Measurements from ENCODE around the gene ARHGAP28.

Gene ARHGAP28, protein sequence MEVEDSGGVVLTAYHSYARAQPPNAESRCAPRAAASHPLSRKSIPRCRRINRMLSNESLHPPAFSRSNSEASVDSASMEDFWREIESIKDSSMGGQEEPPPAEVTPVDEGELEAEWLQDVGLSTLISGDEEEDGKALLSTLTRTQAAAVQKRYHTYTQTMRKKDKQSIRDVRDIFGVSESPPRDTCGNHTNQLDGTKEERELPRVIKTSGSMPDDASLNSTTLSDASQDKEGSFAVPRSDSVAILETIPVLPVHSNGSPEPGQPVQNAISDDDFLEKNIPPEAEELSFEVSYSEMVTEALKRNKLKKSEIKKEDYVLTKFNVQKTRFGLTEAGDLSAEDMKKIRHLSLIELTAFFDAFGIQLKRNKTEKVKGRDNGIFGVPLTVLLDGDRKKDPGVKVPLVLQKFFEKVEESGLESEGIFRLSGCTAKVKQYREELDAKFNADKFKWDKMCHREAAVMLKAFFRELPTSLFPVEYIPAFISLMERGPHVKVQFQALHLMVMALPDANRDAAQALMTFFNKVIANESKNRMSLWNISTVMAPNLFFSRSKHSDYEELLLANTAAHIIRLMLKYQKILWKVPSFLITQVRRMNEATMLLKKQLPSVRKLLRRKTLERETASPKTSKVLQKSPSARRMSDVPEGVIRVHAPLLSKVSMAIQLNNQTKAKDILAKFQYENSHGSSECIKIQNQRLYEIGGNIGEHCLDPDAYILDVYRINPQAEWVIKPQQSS

GRCh38 chr18:6729247-6730091, at the start of gene ARHGAP28:
ARHGAP28 (plus strand) TSS chr18:6729716; CDS start chr18:6729822, 106 bp downstream.
- DNase-seq = peak; percentile 69 to 79

DNA sequence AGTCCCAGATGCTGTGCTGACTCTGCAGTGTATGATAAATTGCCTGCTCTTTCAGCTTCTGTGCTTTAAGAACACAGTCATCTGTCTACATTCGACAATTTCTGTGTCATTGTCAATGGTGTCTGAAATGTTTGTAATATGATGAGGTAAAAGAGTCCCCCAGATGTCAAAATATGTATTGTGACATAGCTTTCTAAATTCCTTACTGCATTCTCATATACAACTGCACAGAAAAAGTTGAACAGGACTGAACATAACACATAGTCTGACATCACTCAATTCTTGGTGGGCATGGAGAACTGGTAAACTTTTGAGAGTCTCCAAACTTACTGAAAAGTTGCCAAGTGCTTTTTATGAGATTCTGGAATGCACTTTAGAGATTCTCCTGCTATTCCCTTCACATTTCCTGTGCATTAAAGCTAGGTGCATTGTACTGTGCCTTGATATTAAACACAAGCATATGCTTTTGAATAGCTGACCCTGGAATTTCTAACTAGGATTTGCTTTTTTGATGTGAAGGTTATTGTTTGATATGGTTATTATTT, 48.1 kb upstream of the ARHGAP28 start:
- no peak for DNase-seq

DNA sequence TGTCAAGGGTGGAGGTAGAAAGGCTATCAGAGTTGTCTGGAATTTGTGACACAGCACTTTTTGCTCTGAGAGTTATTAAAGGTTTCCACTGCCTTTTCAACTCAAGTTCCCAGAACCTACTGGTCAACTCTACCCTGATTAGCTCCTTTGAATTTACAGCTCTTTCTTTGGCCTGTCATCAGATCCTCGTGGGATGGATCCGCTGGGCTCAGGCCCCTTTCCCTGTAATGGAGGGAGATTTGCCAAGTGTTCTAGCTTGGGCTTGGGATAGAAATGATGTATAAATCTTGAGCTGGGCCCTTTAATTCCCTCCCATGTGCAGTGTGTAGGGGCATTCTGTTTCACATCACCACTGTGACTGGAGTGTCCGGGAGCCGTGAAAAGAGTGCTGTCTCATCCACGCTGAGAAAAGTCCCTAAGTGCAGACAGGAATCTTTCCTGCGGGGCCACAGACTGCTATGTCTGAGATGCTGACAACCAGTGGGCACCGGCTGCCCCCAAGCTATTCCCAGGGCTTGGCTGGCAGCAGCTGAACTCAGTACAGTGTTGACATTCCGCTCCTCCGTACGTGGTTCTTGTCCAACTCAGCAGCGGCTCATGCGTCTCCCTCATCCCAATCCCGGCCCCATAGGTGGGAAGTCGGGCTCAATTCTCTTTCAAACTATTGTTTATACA, 46.9 kb upstream of the ARHGAP28 start:
- no peak for DNase-seq

DNA sequence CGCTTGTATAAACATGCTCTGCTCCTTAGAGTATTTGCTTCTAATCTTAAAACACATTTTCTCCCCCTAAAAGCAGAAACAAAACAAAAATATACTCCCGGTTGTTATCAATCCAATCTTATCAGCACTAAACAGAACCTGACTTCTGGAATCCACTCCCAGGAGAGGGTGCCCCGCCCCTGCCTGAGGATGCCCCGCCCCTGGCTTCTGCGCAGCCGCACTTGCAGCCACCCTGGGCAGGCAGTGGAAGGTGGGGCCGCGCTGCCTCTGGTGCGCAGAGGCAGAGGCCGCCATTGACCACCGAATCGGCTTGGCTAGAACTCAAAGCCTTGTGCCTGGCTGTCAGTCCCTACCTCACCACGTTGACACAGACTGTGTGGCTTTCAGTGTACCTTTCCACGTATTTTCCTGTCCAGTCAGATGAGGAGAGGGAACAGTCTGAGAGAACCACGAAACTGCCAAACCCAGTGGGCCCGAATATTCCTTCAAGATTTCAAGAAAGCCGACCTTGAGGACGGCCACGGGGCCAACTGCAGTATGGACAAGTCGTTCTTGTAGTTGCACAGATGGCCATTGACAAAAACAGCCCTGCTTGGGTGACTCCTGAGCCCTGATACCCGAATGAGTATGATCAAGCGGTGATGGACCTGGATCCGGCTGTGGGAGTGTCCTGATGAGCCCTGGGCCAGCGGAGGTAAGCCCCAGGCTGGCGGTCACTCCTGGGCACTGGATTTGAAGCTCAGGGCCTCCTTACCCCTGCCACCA, 46.2 kb upstream of the ARHGAP28 start:
- DNase-seq = no peak

GRCh38 chr18:6687676-6688075, 41.8 kb upstream of the ARHGAP28 start:
- DNase-seq = no peak

- DNase-seq = no peak
Observed at GRCh38 chr18:6708890-6709289, 20.6 kb upstream of the ARHGAP28 start.

DNA sequence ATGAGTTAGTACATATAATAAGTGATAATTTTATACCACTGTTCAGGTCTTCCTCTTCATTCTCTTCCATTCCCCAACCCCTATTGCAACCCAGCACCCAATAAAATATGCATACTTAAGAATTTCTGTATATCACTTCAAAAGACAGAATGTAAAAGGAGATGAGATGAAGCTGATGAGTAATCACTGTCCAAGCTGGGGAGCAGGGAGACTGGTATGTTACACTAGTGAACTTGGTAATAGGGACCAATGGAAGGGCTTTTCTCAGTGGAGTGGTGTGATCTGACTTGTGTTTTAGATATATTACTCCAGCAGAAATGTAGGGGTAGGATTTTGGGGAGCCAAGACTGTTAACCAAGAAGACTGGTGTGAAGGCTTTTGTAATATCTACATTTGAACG, 18.0 kb upstream of the ARHGAP28 start:
- DNase-seq = no peak

DNA sequence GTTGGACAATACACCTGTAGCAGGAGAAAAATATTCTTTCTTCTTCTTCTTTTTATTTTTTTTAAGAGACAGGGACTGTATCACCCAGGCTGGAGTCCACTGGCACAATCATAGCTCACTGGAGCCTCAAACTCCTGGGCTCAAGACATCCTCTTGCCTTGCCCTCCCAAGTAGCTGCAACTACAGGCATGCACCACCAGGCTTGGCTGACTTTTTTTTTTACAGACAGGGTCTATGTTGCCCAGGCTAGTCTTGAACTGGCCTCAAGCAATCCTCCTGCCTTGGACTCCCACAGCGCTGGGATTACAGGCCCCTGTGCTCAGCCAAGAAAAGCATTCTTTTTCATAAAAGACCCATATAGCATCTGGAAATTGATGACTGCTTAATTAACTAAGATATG, 17.1 kb upstream of the ARHGAP28 start:
- DNase-seq = no peak

- no peak for DNase-seq
Observed at GRCh38 chr18:6714010-6714409, 15.5 kb upstream of the ARHGAP28 start.

DNA sequence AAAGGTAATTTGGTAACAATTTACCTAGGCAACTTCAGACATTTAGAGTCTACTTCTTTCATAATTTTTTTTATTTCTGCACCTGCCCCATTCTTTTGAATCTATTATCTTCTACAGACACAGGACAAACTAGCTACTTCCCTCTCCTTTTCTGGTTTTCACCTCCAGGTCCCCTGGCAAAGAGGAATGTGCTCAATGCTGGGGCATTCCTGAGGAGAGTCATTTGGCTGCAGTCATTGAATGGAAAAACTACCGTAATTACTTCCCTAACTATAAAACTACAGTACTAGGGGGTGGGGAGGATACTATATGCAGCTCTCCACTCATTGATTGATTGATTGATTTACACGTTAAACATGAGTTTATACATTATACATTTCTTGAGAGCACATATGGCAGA, 11.2 kb upstream of the ARHGAP28 start:
- DNase-seq = no peak

DNA sequence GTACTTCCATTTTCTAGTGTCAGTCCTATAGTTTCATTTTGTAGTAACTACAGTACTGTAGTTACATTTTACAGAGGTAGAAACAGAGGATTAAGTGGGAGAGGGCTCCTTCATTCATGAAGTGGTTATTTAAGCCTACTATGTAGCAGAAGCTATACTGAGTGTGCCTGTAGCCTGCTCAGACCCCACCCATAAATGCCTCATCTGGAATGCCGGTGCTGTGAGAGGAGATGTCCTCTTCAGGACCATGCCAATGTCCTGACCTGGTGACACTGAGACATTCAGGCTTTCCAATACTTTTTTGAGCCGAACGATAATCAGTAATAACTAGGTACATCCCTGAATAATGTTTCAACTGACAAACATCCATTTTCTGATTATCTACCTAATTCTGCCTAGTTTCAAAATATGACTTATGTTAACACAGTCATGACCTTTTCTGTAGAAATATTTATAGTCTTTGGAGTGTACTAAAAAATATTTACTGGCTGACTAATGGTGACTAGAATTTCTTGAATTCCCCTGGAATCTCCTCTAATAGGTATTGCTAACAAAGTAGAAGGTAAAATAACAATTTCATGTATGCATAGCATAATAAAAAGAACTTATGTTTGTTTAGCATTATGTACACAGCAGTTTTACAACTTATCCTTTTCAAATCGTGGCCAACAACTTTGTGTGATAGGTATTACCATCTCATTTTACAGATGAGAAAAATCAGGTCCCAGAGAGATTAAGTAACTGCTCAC, 10.2 kb upstream of the ARHGAP28 start:
- DNase-seq = no peak

GRCh38 chr18:6719910-6720683, 9.4 kb upstream of the ARHGAP28 start:
- no peak for DNase-seq

GRCh38 chr18:6721755-6722154, 7.8 kb upstream of the ARHGAP28 start:
- no peak for DNase-seq

GRCh38 chr18:6722690-6723089, 6.8 kb upstream of the ARHGAP28 start:
- no peak for DNase-seq

- no peak for DNase-seq
Observed at GRCh38 chr18:6724331-6724730, 5.2 kb upstream of the ARHGAP28 start.

- no peak for DNase-seq
Observed at GRCh38 chr18:6728331-6728730, 1.2 kb upstream of the ARHGAP28 start.

- no peak for DNase-seq
Observed at GRCh38 chr18:6728809-6729246, 688 bp upstream of the ARHGAP28 start.

GRCh38 chr18:6730416-6731221, 1.1 kb downstream of the ARHGAP28 start:
- no peak for DNase-seq

DNA sequence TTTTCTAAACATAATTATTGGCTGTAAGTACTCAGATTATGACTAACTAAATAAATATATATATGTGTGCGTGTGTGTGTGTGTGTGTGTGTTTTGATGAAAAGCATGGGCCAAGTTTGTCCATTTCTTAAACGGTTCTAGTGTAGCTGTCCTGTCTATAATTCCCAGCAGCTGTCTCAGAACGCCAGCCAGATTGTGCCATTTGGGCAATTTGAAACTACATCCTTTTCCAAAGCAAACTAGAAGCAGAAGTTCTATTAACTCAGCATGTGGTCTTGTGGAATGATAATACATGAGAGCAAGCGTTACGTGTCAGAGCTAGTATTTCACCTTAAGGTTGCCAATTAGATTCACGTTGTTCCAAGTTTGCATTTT, 1.7 kb downstream of the ARHGAP28 start:
- peak in 1 of 2 experiments; percentile 20 for DNase-seq

All from NCI-H1930 (cell line).